K562 (cell line): ENCODE measurements around the gene NPIPB6. TPM values are rescaled to one million over a fixed set of nuclear protein-coding genes. Genes with fewer than 3 reads are reported as not detected.

Experiments used
- ATAC-seq: fragments of 200-7000 bp; cut with Tn5 transposase; 3 replicates; pipeline ENCODE4 v1.9.1; 2020; ENCODE audit warnings: moderate library complexity
- BruUV-seq: library from RNA; stranded (reverse); fragments of 400-500 nt; replicated peaks from 2 replicates; lab custom pipeline; 2021; lab: Mats Ljungman, UMichigan
- CTCF ChIA-PET: fragments of 300-600 bp; formaldehyde crosslinking; extraction: SDS; loops from one replicate; lab custom pipeline; 2021; ENCODE audit warnings: low intra/inter-chr PET ratio; lab: Yijun Ruan, JAX
- POLR2A ChIA-PET: fragments of 300-600, 350-650 bp; sonication (Branson Sonifier 250); formaldehyde crosslinking; extraction: SDS; loops from one replicate; lab custom pipeline; 2021; ENCODE audit warnings: antibody characterized with exemption, inconsistent platforms; lab: Yijun Ruan, JAX
- DNase-seq, 4 experiments: peaks; one replicate each; pipeline versions ENCODE4 v3.0.0 to v3.0.0-alpha.2; 2011 to 2018; ENCODE audit warnings: low spot score in 3 of 4, mixed read lengths in 3 of 4; ENCODE audit errors: extremely low read depth in 1 of 4
- FAIRE-seq: peaks from 2 replicates; lab custom pipeline; 2011; peaks lifted over from hg19 to GRCh38; lab: Jason Lieb, UNC
- H2AFZ ChIP-seq: 2 replicates; pipeline ENCODE4 v1.6.0; 2011; ENCODE audit warnings: low read depth, low read length, control low read depth, inconsistent platforms
- H3K27ac ChIP-seq: fragments of 200-600 bp; 3 replicates; pipeline ENCODE4 v1.8.0; 2011; ENCODE audit warnings: low read depth, mild to moderate bottlenecking, control low read depth, inconsistent platforms, low read length, moderate library complexity, mixed read lengths; ENCODE audit errors: extremely low read depth
- H3K27me3 ChIP-seq, 2 experiments: fragments of 300-600 bp in 1 of 2; 2 replicates in 1 of 2; 3 replicates in 1 of 2; pipeline versions ENCODE4 v1.6.0 to v1.8.0; 2011; ENCODE audit warnings: inconsistent platforms in 2 of 2, low read length in 2 of 2, mild to moderate bottlenecking in 1 of 2, mixed read lengths in 1 of 2, moderate library complexity in 1 of 2; ENCODE audit not compliant: control insufficient read depth in 2 of 2, insufficient read depth in 2 of 2
- H3K36me3 ChIP-seq: fragments of 300-600 bp; 3 replicates; pipeline ENCODE4 v1.8.0; 2011; ENCODE audit warnings: mild to moderate bottlenecking, low read length, inconsistent platforms; ENCODE audit not compliant: control insufficient read depth, insufficient read depth
- H3K4me1 ChIP-seq, 2 experiments: fragments of 200-600 bp in 1 of 2; replicated peaks in 1 of 2; 2 replicates in 1 of 2; 3 replicates in 1 of 2; pipeline versions ENCODE4 v1.5.1 to v1.8.0; 2011; ENCODE audit warnings: inconsistent platforms in 2 of 2, low read length in 2 of 2, mild to moderate bottlenecking in 1 of 2, mixed read lengths in 1 of 2, moderate library complexity in 1 of 2; ENCODE audit not compliant: control insufficient read depth in 2 of 2, insufficient read depth in 2 of 2
- H3K4me2 ChIP-seq: 2 replicates; pipeline ENCODE4 v1.6.1; 2011; ENCODE audit warnings: low read length, control low read depth, inconsistent platforms, mixed read lengths; ENCODE audit not compliant: insufficient read depth
- H3K4me3 ChIP-seq: fragments of 200-600 bp; sonication (generic), shearing (Covaris generic); 2 replicates; pipeline ENCODE4 v1.5.1; 2016; ENCODE audit warnings: control low read depth, inconsistent platforms
- H3K79me2 ChIP-seq: fragments of 200-600 bp; 3 replicates; pipeline ENCODE4 v1.8.0; 2011; ENCODE audit warnings: low read length, inconsistent platforms; ENCODE audit not compliant: control insufficient read depth, insufficient read depth
- H3K9ac ChIP-seq, 2 experiments: 2 replicates each; pipeline versions ENCODE4 v1.6.0 to v1.6.1; 2011; ENCODE audit warnings: low read depth in 2 of 2, low read length in 2 of 2, control low read depth in 1 of 2, inconsistent platforms in 1 of 2, mild to moderate bottlenecking in 1 of 2, mixed read lengths in 1 of 2; ENCODE audit not compliant: insufficient read depth in 1 of 2
- H3K9me1 ChIP-seq: one replicate; pipeline ENCODE4 v1.6.0; 2011; ENCODE audit warnings: inconsistent platforms, mild to moderate bottlenecking, low read length, moderate library complexity; ENCODE audit not compliant: control insufficient read depth, insufficient read depth
- H3K9me3 ChIP-seq: replicated peaks from 2 replicates; pipeline ENCODE4 v1.5.1; 2011; ENCODE audit warnings: low read depth, low read length, inconsistent platforms; ENCODE audit not compliant: control insufficient read depth, insufficient read depth
- H4K20me1 ChIP-seq: replicated peaks from 2 replicates; pipeline ENCODE4 v1.6.1; 2011; ENCODE audit warnings: low read length, inconsistent platforms, mixed read lengths; ENCODE audit not compliant: control insufficient read depth, insufficient read depth
- BRCA1 ChIP-seq, 2 experiments: fragments of 450-650 bp in 1 of 2; sonication (generic) in 1 of 2; formaldehyde crosslinking in 1 of 2; IDR thresholded peaks; 2 replicates each; pipeline versions ENCODE4 v1.5.0 to v1.6.1; 2017 to 2020; ENCODE audit warnings: mild to moderate bottlenecking in 1 of 2, missing genetic modification reagents in 1 of 2
- CEBPB ChIP-seq: fragments of 450-650 bp; IDR thresholded peaks from 2 replicates; pipeline ENCODE4 v1.6.1; 2016; ENCODE audit warnings: missing genetic modification characterization, missing compliant biosample characterization
- CEBPG ChIP-seq, 3 experiments: fragments of 200-800 bp in 1 of 3; sonication (Bioruptor generic) in 1 of 3; sonication (generic) in 1 of 3; formaldehyde crosslinking in 1 of 3; IDR thresholded peaks in 2 of 3; conservative IDR thresholded peaks in 1 of 3; 2 replicates each; pipeline versions ENCODE4 v1.6.1 to v1.8.0; 2016 to 2022; ENCODE audit warnings: missing compliant biosample characterization in 2 of 3, missing genetic modification characterization in 2 of 3, mild to moderate bottlenecking in 1 of 3, missing genetic modification reagents in 1 of 3
- DMBX1 ChIP-seq: fragments of 250-450 bp; sonication (Bioruptor Pico); IDR thresholded peaks from 2 replicates; pipeline ENCODE4 v1.8.0; 2022; ENCODE audit warnings: inconsistent platforms, mild to moderate bottlenecking, moderate library complexity, borderline replicate concordance
- EP400 ChIP-seq: fragments of 450-650 bp; IDR thresholded peaks from 2 replicates; pipeline ENCODE4 v1.6.1; 2017; ENCODE audit warnings: antibody characterized with exemption, mild to moderate bottlenecking, moderate library complexity
- HMBOX1 ChIP-seq: sonication (generic); IDR thresholded peaks from 2 replicates; pipeline ENCODE4 v1.6.1; 2016
- MYC ChIP-seq, 2 experiments: fragments of 250-450 bp in 1 of 2; sonication (Bioruptor Pico) in 1 of 2; IDR thresholded peaks; 2 replicates each; pipeline versions ENCODE4 v1.5.1 to v1.6.1; 2012 to 2021; ENCODE audit warnings: low read depth in 2 of 2, borderline replicate concordance in 1 of 2, improper control_type of control experiment in 1 of 2, low read length in 1 of 2, mild to moderate bottlenecking in 1 of 2, moderate library complexity in 1 of 2
- PPARD ChIP-seq: fragments of 250-450 bp; sonication (Bioruptor Pico); IDR thresholded peaks from 2 replicates; pipeline ENCODE4 v1.8.0; 2022; ENCODE audit warnings: inconsistent platforms, mild to moderate bottlenecking, moderate library complexity
- PYGO2 ChIP-seq: fragments of 450-650 bp; IDR thresholded peaks from 2 replicates; pipeline ENCODE4 v1.6.1; 2016; ENCODE audit warnings: mild to moderate bottlenecking, missing genetic modification characterization, moderate library complexity, missing compliant biosample characterization
- SMARCA5 ChIP-seq: fragments of 450-650 bp; IDR thresholded peaks from 2 replicates; pipeline ENCODE4 v1.6.1; 2016
- TAF7 ChIP-seq: fragments of 450-650 bp; IDR thresholded peaks from 2 replicates; pipeline ENCODE4 v1.6.1; 2016; ENCODE audit warnings: missing genetic modification characterization, missing compliant biosample characterization
- USF2 ChIP-seq: sonication (generic); formaldehyde crosslinking; IDR thresholded peaks from 2 replicates; pipeline ENCODE4 v1.5.0; 2020; ENCODE audit warnings: missing genetic modification reagents
- WGBS: fragments of 100-300 bp; shearing (Covaris generic); methylation state at CpG from one replicate; pipeline ENCODE4 v1.1.6; 2016; ENCODE audit warnings: low coverage, mixed read lengths; ENCODE audit not compliant: insufficient coverage; ENCODE audit errors: missing lambda C conversion rate; 5-methylcytosine and 5-hydroxymethylcytosine counted together
- in situ Hi-C: fragments of 300-500 bp; cut with MboI; formaldehyde crosslinking; loops from 4 replicates; pipeline ENCODE4 v1.15.0; 2018; ENCODE audit warnings: inconsistent platforms, mixed read lengths
- intact Hi-C: fragments of 100-400 bp; cut with micrococcal nuclease; formaldehyde crosslinking; loops from 2 replicates; pipeline ENCODE4 v1.14.2; 2022
- polyA plus RNA-seq, 8 experiments: library from polyadenylated mRNA; depleted of rRNA in 4 of 8; stranded (reverse) in 5 of 8; unstranded in 3 of 8; fragments of >200 nt; fragmentation: Nextera tagmentation in 2 of 8; fragmentation: Illumina TruSeq in 1 of 8; extraction: Ambion mirVana in 2 of 8; extraction: Trizol in 1 of 8; gene quantifications; 2 replicates each; pipeline versions ENCODE4 v1.2.1 to v1.2.3, GENCODE V29; 2011 to 2014; ENCODE audit warnings: inconsistent platforms in 1 of 8, missing spikeins in 1 of 8
- total RNA-seq, 7 experiments: library from RNA; depleted of rRNA in 6 of 7; stranded (reverse); fragments of >200 nt in 6 of 7; fragmentation: Illumina TruSeq in 2 of 7; extraction: Trizol in 2 of 7; gene quantifications; 2 replicates each; pipeline versions ENCODE4 v1.2.1 to v1.2.3, GENCODE V29; 2011 to 2021; ENCODE audit warnings: low replicate concordance in 1 of 7
- TF ChIP-seq, protein P1 (sequence below): fragments of 250-450 bp; sonication (Bioruptor Pico); IDR thresholded peaks from 2 replicates; pipeline ENCODE4 v1.8.0; 2022; ENCODE audit warnings: moderate library complexity, mild to moderate bottlenecking, inconsistent platforms
- TF ChIP-seq, protein P2 (sequence below): sonication (generic); formaldehyde crosslinking; IDR thresholded peaks from 2 replicates; pipeline ENCODE4 v1.9.0; 2022; ENCODE audit warnings: mild to moderate bottlenecking, missing genetic modification reagents

Gene NPIPB6
- total and polyA plus RNA-seq, 9 of the 15 experiments (the other 6 are each of a cell fraction or from before 2014, with no cell fraction given), result 0.03 to 0.91 (median 0.40) TPM; not detected in 1

GRCh38 chr16:28317040-28317880 is 46.0 kb downstream of the NPIPB6 start (continued):
- TF ChIP-seq TAF7 (tag), result no peak
- TF ChIP-seq, protein P1, sequence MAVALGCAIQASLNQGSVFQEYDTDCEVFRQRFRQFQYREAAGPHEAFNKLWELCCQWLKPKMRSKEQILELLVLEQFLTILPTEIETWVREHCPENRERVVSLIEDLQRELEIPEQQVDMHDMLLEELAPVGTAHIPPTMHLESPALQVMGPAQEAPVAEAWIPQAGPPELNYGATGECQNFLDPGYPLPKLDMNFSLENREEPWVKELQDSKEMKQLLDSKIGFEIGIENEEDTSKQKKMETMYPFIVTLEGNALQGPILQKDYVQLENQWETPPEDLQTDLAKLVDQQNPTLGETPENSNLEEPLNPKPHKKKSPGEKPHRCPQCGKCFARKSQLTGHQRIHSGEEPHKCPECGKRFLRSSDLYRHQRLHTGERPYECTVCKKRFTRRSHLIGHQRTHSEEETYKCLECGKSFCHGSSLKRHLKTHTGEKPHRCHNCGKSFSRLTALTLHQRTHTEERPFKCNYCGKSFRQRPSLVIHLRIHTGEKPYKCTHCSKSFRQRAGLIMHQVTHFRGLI, result no peak

DNA sequence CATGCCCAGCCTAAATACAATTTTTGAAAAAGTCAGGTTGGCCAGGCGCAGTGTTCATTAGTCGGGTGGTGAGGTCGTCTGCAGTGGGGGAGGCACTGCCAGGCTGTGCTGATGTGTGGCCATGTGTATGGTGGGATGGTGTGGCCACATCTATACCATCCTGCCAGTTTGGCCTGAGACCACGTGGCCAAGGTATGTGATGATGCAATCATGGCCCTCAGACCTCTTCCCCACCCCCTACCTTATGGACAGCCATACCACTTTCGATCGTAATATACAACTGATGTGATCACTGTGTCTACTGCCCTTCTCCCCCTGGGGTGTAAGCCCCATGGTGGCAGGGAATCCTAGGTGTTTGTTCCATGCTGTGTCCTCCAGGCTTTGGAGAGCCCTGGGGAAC is 47.3 kb downstream of the NPIPB6 start:
- DNase-seq, result no peak
- intact Hi-C loops, result loop anchor here (2.0 kb wide), 1 partner anchor 39 kb away; no protein-coding TSS in a partner anchor
- H3K9me1 ChIP-seq, result no peaks in the 10 kb centered on the region
- no peak overlapping the region for H3K4me3 ChIP-seq
- ChIA-PET CTCF (interaction anchor here (3.6 kb wide), 1 partner anchor 39 kb away, joined by 38 read pairs; no protein-coding TSS in a partner anchor), POLR2A (no interaction called here)
- peaks cover 0 to 34% of the 10 kb centered on the region in 2 experiments; a peak in 2 of 5 replicates for H3K27me3 ChIP-seq
- H3K36me3 ChIP-seq, result no peaks in the 10 kb centered on the region
- no peaks in the 10 kb centered on the region for H3K79me2 ChIP-seq
- FAIRE-seq, result no peak
- no peak overlapping the region for H2AFZ ChIP-seq
- ATAC-seq, result no peak
- in situ Hi-C loops, result no loop called here
- WGBS, result 35% methylated on average over 6 of the region's 6 CpGs
- no peaks in the 10 kb centered on the region for H3K9me3 ChIP-seq
- no peak overlapping the region for H3K9ac ChIP-seq
- no TSS peak for BruUV-seq
- H3K27ac ChIP-seq, result no peak overlapping the region
- H3K4me2 ChIP-seq, result no peak overlapping the region
- H3K4me1 ChIP-seq, result peaks cover 0 to 23% of the 10 kb centered on the region in 2 experiments; a peak in 2 of 5 replicates
- peaks cover 9% of the 10 kb centered on the region for H4K20me1 ChIP-seq
- TF ChIP-seq CEBPG (CRISPR knock-in tag; IDR thresholded peaks at IDR 0.05), result peak; percentile 80
- TF ChIP-seq CEBPG (tag; conservative IDR thresholded peaks at IDR 0.05 in 1 of 2, IDR thresholded peaks at IDR 0.05 in 1 of 2), result peak; percentile 63 to 73; a peak in 3 of 4 replicates
- TF ChIP-seq USF2 (CRISPR knock-in tag), result peak; percentile 27; the same call in 1 of the 2 replicates
- peak; percentile 63 for TF ChIP-seq MYC (IDR thresholded peaks at IDR 0.05; ENCODE audit: low read depth, low read length)
- TF ChIP-seq MYC (CRISPR knock-in tag; IDR thresholded peaks at IDR 0.05; ENCODE audit: borderline replicate concordance, low read depth), result no peak
- no peak for TF ChIP-seq HMBOX1
- no peak for TF ChIP-seq DMBX1 (CRISPR knock-in tag)
- TF ChIP-seq PYGO2 (tag), result no peak
- TF ChIP-seq PPARD (CRISPR knock-in tag), result no peak
- TF ChIP-seq, protein P2, sequence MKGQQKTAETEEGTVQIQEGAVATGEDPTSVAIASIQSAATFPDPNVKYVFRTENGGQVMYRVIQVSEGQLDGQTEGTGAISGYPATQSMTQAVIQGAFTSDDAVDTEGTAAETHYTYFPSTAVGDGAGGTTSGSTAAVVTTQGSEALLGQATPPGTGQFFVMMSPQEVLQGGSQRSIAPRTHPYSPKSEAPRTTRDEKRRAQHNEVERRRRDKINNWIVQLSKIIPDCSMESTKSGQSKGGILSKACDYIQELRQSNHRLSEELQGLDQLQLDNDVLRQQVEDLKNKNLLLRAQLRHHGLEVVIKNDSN, result peak; percentile 45
- TF ChIP-seq SMARCA5, result no peak
- TF ChIP-seq CEBPB, result peak; percentile 82
- no peak for TF ChIP-seq BRCA1 (IDR thresholded peaks at IDR 0.05)
- TF ChIP-seq BRCA1 (CRISPR knock-in tag; IDR thresholded peaks at IDR 0.05), result no peak
- TF ChIP-seq EP400, result peak; percentile 56; the same call in 1 of the 2 replicates
